H9 (cell line): ENCODE results near the gene C1orf159. TPM values are rescaled to one million over a fixed set of nuclear protein-coding genes. Genes with fewer than 3 reads are reported as not detected.

Source experiments
- DNase-seq: peaks from one replicate; pipeline ENCODE4 v3.0.0-alpha.2; 2017
- H2AFZ ChIP-seq: one replicate; pipeline ENCODE4 v1.6.1; 2013; ENCODE audit warnings: mild to moderate bottlenecking, low read length, control low read depth, moderate library complexity
- H2AK5ac ChIP-seq: 2 replicates; pipeline ENCODE4 v1.6.1; 2013; ENCODE audit warnings: low read length, control low read depth, mixed read lengths; ENCODE audit not compliant: insufficient read length
- H2BK120ac ChIP-seq: one replicate; pipeline ENCODE4 v1.6.1; 2013; ENCODE audit warnings: low read depth, mild to moderate bottlenecking, low read length, control low read depth, inconsistent platforms; ENCODE audit not compliant: poor library complexity, severe bottlenecking
- H2BK12ac ChIP-seq: 2 replicates; pipeline ENCODE4 v1.6.1; 2013; ENCODE audit warnings: low read length, control low read depth, mixed read lengths, low read depth; ENCODE audit not compliant: insufficient read length
- H2BK15ac ChIP-seq: 2 replicates; pipeline ENCODE4 v1.6.1; 2013; ENCODE audit warnings: low read depth, low read length, control low read depth
- H2BK20ac ChIP-seq: one replicate; pipeline ENCODE4 v1.6.1; 2013; ENCODE audit warnings: low read depth, mild to moderate bottlenecking, low read length, control low read depth, inconsistent platforms; ENCODE audit not compliant: poor library complexity, severe bottlenecking
- H2BK5ac ChIP-seq: 2 replicates; pipeline ENCODE4 v1.6.1; 2013; ENCODE audit warnings: low read length, control low read depth, mixed read lengths; ENCODE audit not compliant: insufficient read length
- H3K14ac ChIP-seq: 2 replicates; pipeline ENCODE4 v1.6.1; 2013; ENCODE audit warnings: low read length, control low read depth; ENCODE audit not compliant: insufficient read depth
- H3K18ac ChIP-seq: 2 replicates; pipeline ENCODE4 v1.6.1; 2013; ENCODE audit warnings: low read depth, mild to moderate bottlenecking, mixed read lengths, low read length, control low read depth; ENCODE audit not compliant: insufficient read length
- H3K23ac ChIP-seq: 2 replicates; pipeline ENCODE4 v1.6.1; 2013; ENCODE audit warnings: low read length, control low read depth, mixed read lengths, low read depth; ENCODE audit not compliant: insufficient read length
- H3K23me2 ChIP-seq: 2 replicates; pipeline ENCODE4 v1.6.1; 2013; ENCODE audit warnings: low read depth, mild to moderate bottlenecking, mixed read lengths, low read length, control low read depth; ENCODE audit not compliant: insufficient read length, poor library complexity, severe bottlenecking
- H3K27ac ChIP-seq: 2 replicates; pipeline ENCODE4 v1.5.1; 2013; ENCODE audit warnings: low read length, control low read depth, mixed read lengths, low read depth; ENCODE audit not compliant: insufficient read length
- H3K27me3 ChIP-seq: 2 replicates; pipeline ENCODE4 v1.6.1; 2013; ENCODE audit warnings: low read length, control low read depth, inconsistent platforms; ENCODE audit not compliant: insufficient read depth
- H3K4ac ChIP-seq: 2 replicates; pipeline ENCODE4 v1.6.1; 2013; ENCODE audit warnings: low read depth, mild to moderate bottlenecking, control low read depth, inconsistent platforms, low read length, moderate library complexity
- H3K4me1 ChIP-seq: 2 replicates; pipeline ENCODE4 v1.6.1; 2013; ENCODE audit warnings: low read length, control low read depth, inconsistent platforms; ENCODE audit not compliant: insufficient read depth
- H3K4me2 ChIP-seq: 2 replicates; pipeline ENCODE4 v1.6.1; 2013; ENCODE audit warnings: low read length, control low read depth, mixed read lengths; ENCODE audit not compliant: insufficient read length, insufficient read depth
- H3K56ac ChIP-seq: 2 replicates; pipeline ENCODE4 v1.6.1; 2013; ENCODE audit warnings: low read depth, mild to moderate bottlenecking, mixed read lengths, low read length, control low read depth; ENCODE audit not compliant: insufficient read length
- H3K79me1 ChIP-seq: 2 replicates; pipeline ENCODE4 v1.6.1; 2013; ENCODE audit warnings: low read depth, mild to moderate bottlenecking, moderate library complexity, low read length, control low read depth, inconsistent platforms; ENCODE audit not compliant: insufficient read depth, poor library complexity, severe bottlenecking
- H3K79me2 ChIP-seq: 2 replicates; pipeline ENCODE4 v1.6.1; 2013; ENCODE audit warnings: low read length, control low read depth, inconsistent platforms; ENCODE audit not compliant: insufficient read depth
- H3K9ac ChIP-seq: 2 replicates; pipeline ENCODE4 v1.6.1; 2013; ENCODE audit warnings: low read length, control low read depth, mixed read lengths; ENCODE audit not compliant: insufficient read length; ENCODE audit errors: extremely low read depth
- H3K9me3 ChIP-seq: one replicate; pipeline ENCODE4 v1.6.1; 2013; ENCODE audit warnings: low read depth, low read length, inconsistent platforms; ENCODE audit not compliant: control insufficient read depth
- H3T11ph ChIP-seq: one replicate; pipeline ENCODE4 v1.6.1; 2013; ENCODE audit warnings: mild to moderate bottlenecking, low read length, control low read depth, inconsistent platforms
- H4K20me1 ChIP-seq: one replicate; pipeline ENCODE4 v1.6.1; 2013; ENCODE audit not compliant: control insufficient read depth, insufficient read length, insufficient read depth
- H4K5ac ChIP-seq: 2 replicates; pipeline ENCODE4 v1.6.1; 2013; ENCODE audit warnings: low read depth, mild to moderate bottlenecking, mixed read lengths, low read length, control low read depth; ENCODE audit not compliant: insufficient read length
- H4K8ac ChIP-seq: replicated peaks from 2 replicates; pipeline ENCODE4 v1.6.1; 2013; ENCODE audit warnings: low read length, control low read depth, mixed read lengths, low read depth; ENCODE audit not compliant: insufficient read length
- H4K91ac ChIP-seq: 2 replicates; pipeline ENCODE4 v1.6.1; 2013; ENCODE audit warnings: low read depth, mild to moderate bottlenecking, moderate library complexity, mixed read lengths, low read length, control low read depth; ENCODE audit not compliant: insufficient read length
- H3K27ac Mint-ChIP-seq, 3 experiments: 2 replicates in 2 of 3; 3 replicates in 1 of 3; pipeline ENCODE4 v1.8.0; 2020 to 2021; ENCODE audit warnings: mixed read lengths in 3 of 3, mild to moderate bottlenecking in 1 of 3, moderate library complexity in 1 of 3
- H3K27me3 Mint-ChIP-seq: 2 replicates; pipeline ENCODE4 v1.8.0; 2021; ENCODE audit warnings: low read depth, mild to moderate bottlenecking, moderate library complexity, mixed read lengths
- H3K36me3 Mint-ChIP-seq, 3 experiments: 2 replicates in 2 of 3; 3 replicates in 1 of 3; pipeline ENCODE4 v1.8.0; 2020 to 2021; ENCODE audit warnings: low read depth in 3 of 3, mixed read lengths in 3 of 3; ENCODE audit not compliant: insufficient read depth in 1 of 3
- H3K4me1 Mint-ChIP-seq, 2 experiments: 2 replicates each; pipeline ENCODE4 v1.8.0; 2020; ENCODE audit warnings: mixed read lengths in 2 of 2
- H3K4me3 Mint-ChIP-seq, 2 experiments: 2 replicates in 1 of 2; 3 replicates in 1 of 2; pipeline ENCODE4 v1.8.0; 2020 to 2021; ENCODE audit warnings: mild to moderate bottlenecking in 2 of 2, mixed read lengths in 2 of 2, moderate library complexity in 1 of 2
- H3K9me3 Mint-ChIP-seq, 2 experiments: 2 replicates in 1 of 2; 3 replicates in 1 of 2; pipeline ENCODE4 v1.8.0; 2020; ENCODE audit warnings: mild to moderate bottlenecking in 2 of 2, mixed read lengths in 2 of 2, moderate library complexity in 1 of 2
- CTCF ChIP-seq: fragments of 200-600 bp; sonication (generic); conservative IDR thresholded peaks from 3 replicates; pipeline ENCODE4 v1.8.0; 2021; ENCODE audit warnings: antibody characterized with exemption, mild to moderate bottlenecking
- WGBS: extraction: QIAGEN DNeasy Blood & Tissue Kit; methylation state at CpG from one replicate; pipeline ENCODE4 v1.1.7; 2013; ENCODE audit warnings: missing lambda C conversion rate, low lambda C conversion rate, mixed read lengths; ENCODE audit not compliant: insufficient read length; ENCODE audit errors: extremely low coverage; 5-methylcytosine and 5-hydroxymethylcytosine counted together
- total RNA-seq: library from RNA; stranded (reverse); gene quantifications from 2 replicates; pipeline ENCODE4 v1.2.1, GENCODE V29; 2021

C1orf159 gene
- total RNA-seq, 1 experiment from 2014 or later = 12.3 TPM

- H2AFZ ChIP-seq = no peak overlapping the region
- H4K20me1 ChIP-seq = no peaks in the 10 kb centered on the region
- no peak for DNase-seq
- TF ChIP-seq CTCF = no peak
- H2BK120ac ChIP-seq = no peak overlapping the region
- no peak overlapping the region for H3K4ac ChIP-seq
- no peaks in the 10 kb centered on the region for H3K9me3 ChIP-seq
- Mint-ChIP-seq H3K4me1 (peaks cover 15 to 30% of the 10 kb centered on the region in 2 experiments), H3K27me3 (peaks cover 3% of the 10 kb centered on the region), H3K9me3 (no peaks in the 10 kb centered on the region), H3K27ac (peak overlapping the region in 2 of 3 experiments; percentile 79 to 82; a peak in 1 of 7 replicates), H3K4me3 (peak overlapping the region in 1 of 2 experiments; percentile 74; a peak in 2 of 5 replicates), H3K36me3 (peaks cover 0 to 5% (median 0%) of the 10 kb centered on the region in 3 experiments; a peak in 3 of 7 replicates)
- H2AK5ac ChIP-seq = no peak overlapping the region
- H3K27ac ChIP-seq = no peak overlapping the region
- H3K9ac ChIP-seq = no peak overlapping the region
- H3K23ac ChIP-seq = no peak overlapping the region
- no peak overlapping the region for H4K5ac ChIP-seq
- peaks cover 3% of the 10 kb centered on the region for H3K23me2 ChIP-seq
- no peaks in the 10 kb centered on the region for H3K27me3 ChIP-seq
- no peak overlapping the region for H2BK5ac ChIP-seq
- no peaks in the 10 kb centered on the region for H3K79me1 ChIP-seq
- no CpG with 5 or more reads among the region's 48 CpGs for WGBS
- H3K4me1 ChIP-seq = no peaks in the 10 kb centered on the region; the same call in 1 of the 2 replicates
- H3K4me2 ChIP-seq = no peak overlapping the region
- no peak overlapping the region for H4K91ac ChIP-seq
- H2BK20ac ChIP-seq = no peak overlapping the region
- no peak overlapping the region for H3K56ac ChIP-seq
- H3K18ac ChIP-seq = peak overlapping the region; percentile 46
- no peak overlapping the region for H2BK15ac ChIP-seq
- H3T11ph ChIP-seq = no peak overlapping the region
- no peaks in the 10 kb centered on the region for H3K79me2 ChIP-seq
- peak overlapping the region; percentile 92 for H2BK12ac ChIP-seq
- peak overlapping the region; percentile 60; the same call in 1 of the 2 replicates for H3K14ac ChIP-seq
- H4K8ac ChIP-seq = no peak overlapping the region
Observed at GRCh38 chr1:1164701-1165451, 49.0 kb upstream of the C1orf159 start.
